ENCODE data around the gene TNFSF8. TPM values are rescaled to one million over a fixed set of nuclear protein-coding genes. Genes with fewer than 3 reads are reported as not detected.

Gene TNFSF8
- total RNA-seq, 1 donor from 2014 or later, result not detected

GRCh38 chr9:114957558-114957957 lies 27.2 kb upstream of the TNFSF8 start:
- Mint-ChIP-seq H3K9me3 (ENCODE audit: low read depth) (peaks cover 30% of the 10 kb centered on the region), H3K4me3 (ENCODE audit: unreplicated experiment) (no peak overlapping the region), H3K4me1 (ENCODE audit: low read depth) (peaks cover 8% of the 10 kb centered on the region), H3K36me3 (ENCODE audit: low read depth) (peaks cover 20% of the 10 kb centered on the region), H3K27ac (ENCODE audit: unreplicated experiment) (no peak overlapping the region), H3K27me3 (ENCODE audit: low read depth) (peaks cover 37% of the 10 kb centered on the region)
- TF ChIP-seq CTCF (IDR thresholded peaks at IDR 0.05), result no peak
- DNase-seq (ENCODE audit: low spot score), result no peak

GRCh38 chr9:114954956-114955582 lies 24.7 kb upstream of the TNFSF8 start:
- TF ChIP-seq CTCF (IDR thresholded peaks at IDR 0.05), result no peak
- no peak for DNase-seq (ENCODE audit: low spot score)
- H3K9me3 Mint-ChIP-seq (ENCODE audit: low read depth), result peaks cover 12% of the 10 kb centered on the region
- H3K4me3 Mint-ChIP-seq (ENCODE audit: unreplicated experiment), result no peak overlapping the region
- H3K4me1 Mint-ChIP-seq (ENCODE audit: low read depth), result peaks cover 8% of the 10 kb centered on the region
- H3K36me3 Mint-ChIP-seq (ENCODE audit: low read depth), result peaks cover 10% of the 10 kb centered on the region
- H3K27me3 Mint-ChIP-seq (ENCODE audit: low read depth), result peaks cover 35% of the 10 kb centered on the region
- H3K27ac Mint-ChIP-seq (ENCODE audit: unreplicated experiment), result no peak overlapping the region

- Mint-ChIP-seq H3K27ac (ENCODE audit: unreplicated experiment) (no peak overlapping the region), H3K4me3 (ENCODE audit: unreplicated experiment) (no peak overlapping the region), H3K27me3 (ENCODE audit: low read depth) (peaks cover 34% of the 10 kb centered on the region), H3K9me3 (ENCODE audit: low read depth) (peaks cover under 1% of the 10 kb centered on the region), H3K36me3 (ENCODE audit: low read depth) (peaks cover 3% of the 10 kb centered on the region), H3K4me1 (ENCODE audit: low read depth) (peaks cover 8% of the 10 kb centered on the region)
- DNase-seq (ENCODE audit: low spot score), result no peak
- no peak for TF ChIP-seq CTCF (IDR thresholded peaks at IDR 0.05)
Measured at GRCh38 chr9:114953959-114954358, 23.6 kb upstream of the TNFSF8 start.

GRCh38 chr9:114953046-114953445 lies 22.7 kb upstream of the TNFSF8 start:
- Mint-ChIP-seq H3K27ac (ENCODE audit: unreplicated experiment) (no peak overlapping the region), H3K27me3 (ENCODE audit: low read depth) (peaks cover 36% of the 10 kb centered on the region), H3K4me1 (ENCODE audit: low read depth) (peaks cover 8% of the 10 kb centered on the region), H3K36me3 (ENCODE audit: low read depth) (peaks cover 3% of the 10 kb centered on the region), H3K4me3 (ENCODE audit: unreplicated experiment) (no peak overlapping the region), H3K9me3 (ENCODE audit: low read depth) (no peaks in the 10 kb centered on the region)
- TF ChIP-seq CTCF (IDR thresholded peaks at IDR 0.05), result no peak
- no peak for DNase-seq (ENCODE audit: low spot score)

GRCh38 chr9:114950761-114951160 lies 20.4 kb upstream of the TNFSF8 start:
- no peak for DNase-seq (ENCODE audit: low spot score)
- Mint-ChIP-seq H3K27ac (ENCODE audit: unreplicated experiment) (no peak overlapping the region), H3K27me3 (ENCODE audit: low read depth) (peaks cover 38% of the 10 kb centered on the region), H3K9me3 (ENCODE audit: low read depth) (no peaks in the 10 kb centered on the region), H3K36me3 (ENCODE audit: low read depth) (no peaks in the 10 kb centered on the region), H3K4me1 (ENCODE audit: low read depth) (peaks cover 8% of the 10 kb centered on the region), H3K4me3 (ENCODE audit: unreplicated experiment) (no peak overlapping the region)
- TF ChIP-seq CTCF (IDR thresholded peaks at IDR 0.05), result no peak

Data from chondrocyte (in vitro differentiated cells).